GM10248 (cell line): ENCODE measurements around the gene MCC.

Source experiments
- CTCF ChIA-PET: fragments of 300-600 bp; sonication (Branson Sonifier 250); formaldehyde crosslinking; extraction: SDS; loops from one replicate; lab custom pipeline; 2021; ENCODE audit warnings: antibody characterized with exemption; lab: Yijun Ruan, JAX
- POLR2A ChIA-PET: fragments of 350-650 bp; sonication (Branson Sonifier 250); formaldehyde crosslinking; extraction: SDS; loops from one replicate; lab custom pipeline; 2020; ENCODE audit warnings: antibody characterized with exemption; lab: Yijun Ruan, JAX
- DNase-seq: peaks from one replicate; pipeline ENCODE4 v3.0.0; 2012; ENCODE audit errors: extremely low spot score
- TF ChIP-seq, protein P1 (sequence below): IDR thresholded peaks from 2 replicates; pipeline ENCODE4 v1.5.1; 2012; ENCODE audit warnings: mild to moderate bottlenecking, low read depth; ENCODE audit errors: extremely low read depth, missing control alignments, control extremely low read depth

The MCC gene

GRCh38 chr5:113204525-113205161 lies 283.6 kb downstream of the MCC start:
- ChIA-PET CTCF (no interaction called here), POLR2A (no interaction called here)
- DNase-seq, result no peak
- TF ChIP-seq, protein P1, sequence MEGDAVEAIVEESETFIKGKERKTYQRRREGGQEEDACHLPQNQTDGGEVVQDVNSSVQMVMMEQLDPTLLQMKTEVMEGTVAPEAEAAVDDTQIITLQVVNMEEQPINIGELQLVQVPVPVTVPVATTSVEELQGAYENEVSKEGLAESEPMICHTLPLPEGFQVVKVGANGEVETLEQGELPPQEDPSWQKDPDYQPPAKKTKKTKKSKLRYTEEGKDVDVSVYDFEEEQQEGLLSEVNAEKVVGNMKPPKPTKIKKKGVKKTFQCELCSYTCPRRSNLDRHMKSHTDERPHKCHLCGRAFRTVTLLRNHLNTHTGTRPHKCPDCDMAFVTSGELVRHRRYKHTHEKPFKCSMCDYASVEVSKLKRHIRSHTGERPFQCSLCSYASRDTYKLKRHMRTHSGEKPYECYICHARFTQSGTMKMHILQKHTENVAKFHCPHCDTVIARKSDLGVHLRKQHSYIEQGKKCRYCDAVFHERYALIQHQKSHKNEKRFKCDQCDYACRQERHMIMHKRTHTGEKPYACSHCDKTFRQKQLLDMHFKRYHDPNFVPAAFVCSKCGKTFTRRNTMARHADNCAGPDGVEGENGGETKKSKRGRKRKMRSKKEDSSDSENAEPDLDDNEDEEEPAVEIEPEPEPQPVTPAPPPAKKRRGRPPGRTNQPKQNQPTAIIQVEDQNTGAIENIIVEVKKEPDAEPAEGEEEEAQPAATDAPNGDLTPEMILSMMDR, result no peak

- CTCF ChIA-PET, result no interaction called here
- TF ChIP-seq, protein P1, result no peak
- DNase-seq, result no peak
- POLR2A ChIA-PET, result no interaction called here
These were observed 284.3 kb downstream of the MCC start for GRCh38 chr5:113203916-113204315.

DNA sequence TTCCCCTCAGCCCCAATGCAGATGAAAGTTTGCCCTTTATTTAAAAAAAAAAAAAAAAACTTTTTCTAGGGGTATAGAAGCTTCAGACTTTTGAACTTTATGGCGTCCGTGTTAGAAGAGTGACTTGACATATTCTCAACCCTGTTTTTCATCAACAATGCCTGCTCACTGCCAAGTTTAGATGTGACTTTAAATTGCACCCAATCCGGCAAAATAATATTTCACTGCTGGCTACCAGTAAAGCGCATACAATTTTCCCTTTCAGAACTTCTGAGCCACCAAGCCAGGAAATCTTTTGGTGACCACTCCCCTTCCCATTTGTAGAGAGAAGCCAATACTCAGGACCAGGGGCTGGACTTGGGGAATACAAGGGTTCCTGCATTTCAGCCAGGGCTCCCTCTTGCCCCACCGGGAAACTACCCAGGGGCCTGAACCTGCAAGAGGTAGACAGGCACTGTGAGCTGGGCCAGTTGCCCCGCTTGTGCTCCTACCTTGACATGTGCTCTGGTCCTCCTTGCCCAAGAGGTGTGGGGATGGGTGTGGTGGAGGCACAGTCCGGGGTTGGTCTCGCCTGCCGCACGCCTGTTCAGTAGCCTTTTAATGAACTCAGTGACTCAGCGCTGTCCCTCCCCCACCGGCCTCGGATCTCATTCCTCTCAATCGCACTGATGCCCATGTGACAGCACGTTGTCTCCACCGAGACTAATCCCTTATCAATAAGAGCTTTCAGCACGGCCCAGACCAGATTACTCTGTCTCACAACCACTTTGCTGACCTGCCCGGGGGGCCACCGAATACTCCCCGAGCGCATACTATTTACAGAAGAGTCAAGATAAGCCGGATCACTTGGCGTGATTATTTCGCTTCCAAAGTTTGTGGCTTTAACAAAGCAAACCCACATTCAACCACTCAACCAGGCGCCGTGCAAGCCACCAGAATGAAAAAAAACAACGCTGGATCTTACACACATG lies 285.2 kb downstream of the MCC start:
- TF ChIP-seq, protein P1, result no peak
- DNase-seq, result no peak
- POLR2A ChIA-PET, result no interaction called here
- CTCF ChIA-PET, result interaction anchor here (1.1 to 1.7 kb wide), 2 partner anchors 8 to 9 kb away, joined by 3 read pairs; no protein-coding TSS in a partner anchor

DNA sequence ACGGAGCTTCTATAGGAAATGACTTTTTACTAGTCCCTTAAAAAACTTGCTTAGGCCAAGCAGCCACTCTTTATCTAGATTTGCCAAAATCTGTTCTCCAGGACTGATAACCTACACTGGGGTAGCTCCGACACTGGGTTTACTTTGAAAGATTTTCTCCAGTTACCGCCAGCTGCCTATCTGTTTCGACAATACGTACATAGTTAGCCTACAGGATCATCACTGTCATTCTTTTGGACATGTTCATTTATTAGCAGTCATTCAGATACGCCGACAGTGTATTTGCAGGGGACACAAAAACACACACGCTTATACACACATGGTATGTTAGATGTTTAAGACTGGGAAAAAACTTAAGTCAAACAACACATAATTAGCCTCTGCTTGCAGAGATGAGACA lies 286.0 kb downstream of the MCC start:
- DNase-seq, result no peak
- TF ChIP-seq, protein P1, result no peak
- ChIA-PET CTCF (interaction anchor here (1.1 to 1.7 kb wide), 2 partner anchors 9 kb away, joined by 3 read pairs; no protein-coding TSS in a partner anchor), POLR2A (no interaction called here)

DNA sequence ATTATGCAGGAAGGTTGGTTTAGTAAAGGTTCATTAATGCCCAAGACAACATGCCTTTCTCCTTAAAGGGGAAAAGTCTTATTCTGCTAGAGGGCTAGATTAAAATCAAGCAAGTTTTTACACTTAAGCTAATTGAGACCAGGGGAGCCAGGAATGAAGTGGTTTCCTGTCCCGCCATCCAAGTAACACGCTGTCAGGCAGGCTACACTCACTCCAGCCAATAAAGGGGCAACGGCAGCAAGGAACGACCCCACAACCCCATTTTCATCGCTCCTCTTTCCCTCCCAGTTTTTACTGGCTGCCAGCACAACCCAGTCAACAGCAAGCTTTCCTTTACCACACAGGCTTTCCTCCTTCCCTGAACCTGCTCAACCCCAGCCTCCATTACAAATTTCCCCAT lies 286.5 kb downstream of the MCC start:
- no peak for DNase-seq
- TF ChIP-seq, protein P1, result no peak
- CTCF ChIA-PET, result interaction anchor here (1.1 to 1.7 kb wide), 2 partner anchors 8 to 9 kb away, joined by 3 read pairs; no protein-coding TSS in a partner anchor
- POLR2A ChIA-PET, result no interaction called here

GRCh38 chr5:113199122-113199905 lies 288.9 kb downstream of the MCC start:
- ChIA-PET CTCF (no interaction called here), POLR2A (no interaction called here)
- DNase-seq, result no peak
- TF ChIP-seq, protein P1, result no peak
